Central memory CD4-positive, alpha-beta T cell (primary cell): Measurements from ENCODE around the gene MSH4.
"Not testable (repeated sequence)": the region's sequence is repeated elsewhere in the genome, so short reads cannot be mapped to it uniquely, and the experiment has no call there.

ENCODE experiments used
- DNase-seq: peaks from one replicate; pipeline ENCODE4 v3.0.0; 2022
- total RNA-seq, 3 experiments: gene quantifications; one replicate each; lab custom pipeline; 2026; lab: John Stamatoyannopoulos, UW

The MSH4 gene
- total RNA-seq = 0.58 to 0.78 (median 0.60) reads per million in 3 experiments

DNA sequence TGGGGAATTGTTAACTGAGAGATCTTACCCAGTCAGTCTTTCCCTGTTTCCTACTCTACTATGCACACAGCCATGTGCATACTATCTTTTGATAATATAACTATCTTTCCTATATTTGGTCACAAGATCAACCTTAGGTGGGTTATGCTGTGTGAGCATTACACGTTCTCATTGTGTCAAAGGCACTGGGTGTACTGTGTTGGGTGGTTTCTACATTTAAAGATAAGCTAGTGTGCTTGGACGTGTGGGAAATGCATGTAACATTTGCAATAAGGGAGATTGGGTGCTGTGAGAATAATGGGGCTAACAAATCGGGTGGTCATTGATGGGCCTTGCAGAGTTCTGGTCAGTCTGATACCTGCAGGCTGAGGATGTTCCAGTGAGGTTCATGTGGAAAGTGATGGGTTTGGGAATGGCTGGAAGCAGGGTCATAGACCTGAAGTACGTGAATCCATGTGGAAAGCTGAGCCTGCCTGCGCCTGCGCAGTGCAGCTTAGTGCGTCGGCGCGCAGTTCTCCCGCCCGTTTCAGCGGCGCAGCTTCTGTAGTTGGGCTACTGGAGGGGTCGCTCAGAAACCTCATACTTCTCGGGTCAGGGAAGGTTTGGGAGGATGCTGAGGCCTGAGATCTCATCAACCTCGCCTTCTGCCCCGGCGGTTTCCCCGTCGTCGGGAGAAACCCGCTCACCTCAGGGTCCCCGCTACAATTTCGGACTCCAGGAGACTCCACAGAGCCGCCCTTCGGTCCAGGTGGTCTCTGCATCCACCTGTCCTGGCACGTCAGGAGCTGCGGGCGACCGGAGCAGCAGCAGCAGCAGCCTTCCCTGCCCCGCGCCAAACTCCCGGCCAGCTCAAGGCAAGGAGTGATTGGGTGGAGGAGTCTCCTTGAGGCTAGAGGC lies at the start of gene MSH4:
Gene MSH4, plus strand, starts transcription at position 507 of the 897 bp plus-strand sequence. Its CDS starts 104 bp downstream, at position 611.
- no peak for DNase-seq

DNA sequence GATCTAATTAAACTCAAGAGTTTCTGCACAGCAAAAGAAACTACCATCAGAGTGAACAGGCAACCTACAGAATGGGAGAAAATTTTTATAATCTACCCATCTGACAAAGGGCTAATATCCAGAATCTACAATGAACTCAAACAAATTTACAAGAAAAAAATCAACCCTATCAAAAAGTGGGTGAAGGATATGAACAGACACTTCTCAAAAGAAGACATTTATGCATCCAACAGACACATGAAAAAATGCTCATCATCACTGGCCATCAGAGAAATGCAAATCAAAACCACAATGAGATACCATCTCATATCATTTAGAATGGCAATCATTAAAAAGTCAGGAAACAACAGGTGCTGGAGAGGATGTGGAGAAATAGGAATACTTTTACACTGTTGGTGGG lies 39.5 kb upstream of the MSH4 start:
- DNase-seq = not testable (repeated sequence)

DNA sequence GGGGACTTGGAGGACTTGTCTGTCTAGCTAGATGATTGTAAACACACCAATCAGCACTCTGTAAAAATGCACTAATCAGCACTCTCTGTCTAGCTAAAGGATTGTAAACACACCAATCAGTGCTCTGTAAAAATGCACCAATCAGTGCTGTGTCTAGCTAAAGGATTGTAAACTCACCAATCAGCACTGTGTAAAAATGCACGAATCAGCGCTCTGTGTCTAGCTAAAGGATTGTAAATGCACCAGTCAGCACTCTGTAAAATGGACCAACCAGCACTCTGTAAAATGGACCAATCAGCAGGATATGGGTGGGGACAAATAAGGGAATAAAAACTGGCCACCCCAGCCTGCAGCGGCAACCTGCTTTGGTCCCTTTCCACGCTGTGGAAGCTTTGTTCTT lies 38.1 kb upstream of the MSH4 start:
- DNase-seq = not testable (repeated sequence)

DNA sequence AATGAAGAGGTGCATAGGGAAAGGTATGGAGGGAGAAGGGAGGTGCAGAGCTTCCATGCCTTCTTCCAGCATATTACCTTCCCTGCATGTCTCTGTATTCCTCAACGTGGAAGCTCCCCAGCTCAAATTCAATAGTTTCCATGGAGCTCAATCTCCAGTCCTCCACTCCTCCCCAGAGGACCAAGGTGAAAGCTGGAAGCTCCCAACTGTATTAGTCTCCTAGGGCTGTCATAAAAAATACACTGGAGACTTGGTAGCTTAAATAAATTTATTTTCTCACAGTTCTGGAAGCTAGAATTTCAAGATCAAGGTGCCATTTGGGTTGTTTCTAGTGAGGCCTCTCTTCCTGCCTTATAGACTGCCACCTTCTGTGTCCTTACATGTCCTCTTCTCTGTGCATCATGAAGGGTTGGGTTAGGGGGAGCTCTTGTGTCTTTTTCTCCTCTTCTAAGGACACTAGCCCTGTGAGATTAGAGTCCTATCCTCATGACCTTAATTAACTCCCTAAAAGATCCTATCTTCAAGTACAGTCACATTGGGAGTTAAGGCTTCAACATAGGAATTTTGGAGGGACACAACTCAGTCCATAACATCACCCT lies 32.5 kb upstream of the MSH4 start:
- DNase-seq = no peak

DNA sequence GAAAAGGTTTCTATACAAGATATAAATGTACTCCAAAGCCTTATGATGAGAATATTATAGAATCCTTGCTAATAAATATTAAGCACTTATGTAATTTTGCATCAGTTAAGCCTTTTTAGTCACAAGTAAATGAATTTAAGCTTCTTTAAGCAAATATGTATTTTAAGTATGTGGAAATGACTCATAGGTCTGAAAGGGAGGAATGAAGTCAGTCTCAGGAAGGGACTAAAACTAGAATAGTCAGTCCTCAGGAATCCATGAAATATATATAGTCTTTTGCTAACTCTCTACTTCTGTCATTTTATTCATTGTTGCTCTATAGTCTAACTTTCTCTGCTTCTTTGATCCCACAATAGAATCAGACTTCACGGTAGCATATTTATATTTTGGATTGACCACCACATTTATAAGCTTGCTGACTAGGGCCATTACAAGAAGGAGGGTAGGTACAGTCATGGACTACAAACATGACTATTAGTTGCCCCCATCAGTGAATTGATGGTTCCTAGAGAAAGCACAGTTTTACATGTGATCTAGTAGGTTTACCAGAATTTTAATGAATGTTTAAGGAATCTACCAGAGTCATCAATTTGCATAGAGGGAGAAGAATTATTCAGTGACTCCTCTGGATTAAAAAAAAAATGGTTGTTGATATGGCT lies 30.9 kb upstream of the MSH4 start:
- no peak for DNase-seq

DNA sequence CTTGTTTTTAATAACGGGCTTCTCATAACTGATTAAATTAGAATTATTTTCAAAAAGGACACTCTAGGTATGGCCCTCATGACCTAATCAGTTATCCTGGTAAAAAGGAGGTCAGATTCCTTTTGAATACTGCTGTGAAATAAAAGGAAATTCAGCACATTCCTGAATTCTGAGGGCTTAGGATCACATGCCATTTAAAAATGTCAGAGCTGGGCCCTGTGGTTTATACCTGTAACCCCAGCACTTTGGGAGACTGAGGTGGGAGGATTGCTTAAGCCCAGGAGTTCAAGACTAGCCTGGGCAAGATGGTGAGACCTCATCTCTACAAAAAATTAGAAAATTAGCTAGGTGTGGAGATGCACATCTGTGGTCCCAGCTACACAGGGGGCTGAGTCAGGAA lies 28.7 kb upstream of the MSH4 start:
- no peak for DNase-seq

DNA sequence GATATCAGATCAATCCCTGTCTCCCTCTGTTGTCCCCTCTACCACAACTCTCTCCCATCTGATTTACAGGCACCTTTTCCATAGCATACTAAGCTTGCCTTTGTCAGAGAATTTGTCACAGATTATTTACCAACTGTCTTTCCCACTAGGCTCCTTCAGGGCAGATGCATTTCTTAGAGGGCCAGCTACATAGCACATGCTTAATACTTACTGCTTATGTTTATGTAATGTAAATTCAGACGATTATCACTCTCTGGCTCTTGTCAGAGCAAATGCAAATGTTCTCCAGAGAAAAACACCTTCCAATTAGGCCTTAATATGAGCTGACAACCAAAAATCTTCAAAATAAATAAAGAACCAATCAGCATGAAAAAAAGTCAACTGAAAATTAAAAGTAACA lies 25.9 kb upstream of the MSH4 start:
- no peak for DNase-seq

DNA sequence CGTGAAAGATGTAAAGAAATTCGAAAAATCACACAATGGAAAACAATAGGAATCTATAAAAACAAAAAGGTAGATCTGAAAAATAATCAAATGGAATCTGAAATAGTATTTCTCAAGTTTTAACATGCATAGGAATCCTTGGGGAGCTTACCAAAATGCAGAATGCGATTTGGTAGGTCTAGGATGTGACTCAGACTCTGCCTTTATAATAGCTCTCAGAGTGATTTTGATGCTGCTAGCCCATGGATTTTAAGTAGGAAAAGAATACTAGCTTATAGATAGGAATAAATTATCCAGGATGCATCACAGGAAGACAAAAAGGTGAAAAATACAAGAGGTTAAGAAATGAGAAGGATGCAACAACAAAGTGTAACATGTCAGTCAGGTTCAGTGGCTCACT lies 24.7 kb upstream of the MSH4 start:
- DNase-seq = no peak

DNA sequence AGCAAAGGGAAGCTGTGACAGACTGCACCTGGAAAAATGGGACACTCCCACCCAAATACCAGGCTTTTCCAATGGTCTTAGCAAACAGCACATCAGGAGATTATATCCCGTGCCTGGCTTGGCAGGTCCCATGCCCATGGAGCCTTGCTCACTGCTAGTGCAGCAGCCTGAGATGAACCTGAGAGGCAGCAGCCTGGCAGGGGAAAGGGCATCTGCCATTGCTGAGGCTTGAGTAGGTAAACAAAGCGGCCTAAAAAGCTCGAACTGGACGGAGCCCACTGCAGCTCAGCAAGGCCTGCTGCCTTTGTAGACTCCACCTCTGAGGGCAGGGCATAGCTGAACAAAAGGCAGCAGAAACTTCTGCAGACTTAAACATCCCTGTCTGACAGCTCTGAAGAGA lies 18.9 kb upstream of the MSH4 start:
- DNase-seq = not testable (repeated sequence)

DNA sequence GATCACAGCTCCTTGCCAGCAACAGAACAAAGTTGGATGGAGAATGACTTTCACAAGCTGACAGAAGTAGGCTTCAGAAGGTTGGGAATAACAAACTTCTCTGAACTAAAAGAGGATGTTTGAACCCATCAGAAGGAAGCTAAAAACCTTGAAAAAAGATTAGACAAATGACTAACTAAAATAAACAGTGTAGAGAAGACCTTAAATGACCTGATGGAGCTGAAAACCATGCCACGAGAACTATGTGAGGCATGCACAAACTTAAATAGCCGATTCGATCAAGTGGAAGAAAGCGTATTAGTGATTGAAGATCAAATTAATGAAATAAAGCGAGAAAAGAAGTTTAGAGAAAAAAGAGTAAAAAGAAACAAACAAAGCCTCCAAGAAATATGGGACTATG lies 18.0 kb upstream of the MSH4 start:
- DNase-seq = not testable (repeated sequence)

DNA sequence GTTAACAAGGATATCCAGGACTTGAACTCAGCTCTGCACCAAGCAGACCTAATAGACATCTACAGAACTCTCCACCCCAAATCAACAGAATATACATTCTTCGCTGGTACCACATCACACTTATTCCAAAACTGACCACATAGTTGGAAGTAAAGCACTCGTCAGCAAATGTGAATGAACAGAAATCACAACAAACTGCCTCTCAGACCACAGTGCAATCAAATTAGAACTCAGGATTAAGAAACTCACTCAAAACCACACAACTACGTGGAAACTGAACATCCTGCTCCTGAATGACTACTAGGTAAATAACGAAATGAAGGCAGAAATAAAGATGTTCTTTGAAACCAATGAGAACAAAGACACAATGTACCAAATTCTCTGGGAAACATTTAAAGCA lies 16.5 kb upstream of the MSH4 start:
- DNase-seq = not testable (repeated sequence)

DNA sequence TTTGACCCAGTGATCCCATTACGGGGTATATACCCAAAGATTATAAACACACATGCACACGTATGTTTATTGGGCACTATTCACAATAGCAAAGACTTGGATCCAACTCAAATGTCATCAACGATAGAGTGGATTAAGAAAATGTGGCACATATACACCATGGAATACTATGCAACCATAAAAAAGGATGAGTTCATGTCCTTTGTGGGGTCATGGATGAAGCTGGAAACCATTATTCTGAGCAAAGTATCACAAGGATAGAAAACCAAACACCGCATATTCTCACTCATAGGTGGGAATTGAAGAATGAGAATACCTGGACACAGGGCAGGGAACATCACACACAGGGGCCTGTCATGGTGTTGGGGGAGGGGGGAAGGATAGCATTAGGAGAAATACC lies 12.8 kb upstream of the MSH4 start:
- not testable (repeated sequence) for DNase-seq

DNA sequence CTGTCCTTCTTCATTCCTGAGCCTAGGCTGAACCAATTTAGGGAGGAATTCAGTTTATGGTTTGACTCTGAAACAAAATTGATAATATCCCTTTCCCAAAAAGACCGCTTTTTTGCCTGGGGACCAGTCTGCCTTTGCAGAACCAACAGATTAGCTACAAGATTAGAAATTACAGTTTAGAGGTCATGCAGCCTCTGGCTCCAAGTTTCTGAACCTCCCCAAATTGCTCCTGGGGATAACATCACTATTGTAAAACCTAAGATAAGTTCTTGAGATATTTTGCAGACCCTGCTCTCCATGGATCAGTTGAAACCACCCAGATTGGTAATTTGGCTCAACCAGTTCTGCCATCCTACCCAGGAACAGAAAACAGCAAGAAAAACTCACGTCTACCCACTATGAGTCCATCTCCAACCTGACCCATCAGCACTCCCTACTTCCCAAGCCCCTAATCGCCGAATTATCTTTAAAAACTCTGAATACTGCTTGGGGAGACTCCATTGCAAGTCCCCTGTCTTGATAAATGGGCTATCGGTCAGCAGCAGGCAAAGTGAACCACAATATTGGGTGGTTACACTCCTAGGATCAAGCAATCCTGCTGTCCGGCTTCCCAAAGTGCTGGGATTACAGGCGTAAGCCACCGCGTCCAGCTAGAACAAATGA lies 11.2 kb upstream of the MSH4 start:
- DNase-seq = no peak

DNA sequence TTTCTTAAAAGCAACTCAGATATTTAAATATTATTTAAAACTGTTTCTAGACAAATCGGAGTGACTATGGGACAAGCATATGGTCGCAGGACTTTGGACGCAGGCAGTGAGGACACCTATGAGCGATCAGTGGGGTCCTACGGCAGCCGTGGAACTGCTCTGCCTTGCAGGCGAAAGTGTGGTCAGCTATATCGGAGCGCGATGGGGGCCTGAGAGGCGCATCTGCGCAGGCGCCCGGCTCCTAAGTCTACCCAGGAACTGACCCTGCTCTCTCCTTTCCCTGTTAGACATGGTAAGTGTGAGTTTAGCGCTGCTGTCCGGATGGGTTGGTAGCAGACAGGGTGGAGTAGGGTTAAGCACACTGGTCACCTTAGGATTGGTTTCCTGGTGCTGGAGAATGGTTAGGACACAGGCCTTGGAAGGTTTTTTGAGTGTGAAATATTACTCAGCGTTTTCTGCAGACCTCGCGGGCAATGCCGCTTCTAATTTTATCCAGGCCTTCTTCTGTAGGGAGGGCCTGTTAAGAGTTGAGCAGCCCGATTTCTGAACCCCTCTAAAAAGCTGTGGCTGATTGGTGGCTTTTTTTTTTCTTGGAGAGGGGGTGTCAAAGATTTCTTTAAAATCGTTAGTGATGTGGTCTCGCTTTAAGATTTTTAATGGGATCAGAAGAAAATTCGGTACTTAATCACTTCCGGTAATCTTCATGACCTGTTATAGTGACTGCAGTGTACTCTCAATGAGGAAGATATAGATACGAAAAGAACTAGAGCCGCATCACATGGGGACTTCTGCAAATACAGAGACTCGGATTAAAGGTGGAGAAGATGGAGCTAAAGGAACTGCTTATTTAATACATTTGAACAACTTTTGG lies 10.5 kb upstream of the MSH4 start, which contains the start of gene RABGGTB:
Gene RABGGTB, plus strand, starts transcription at position 274 of the 871 bp plus-strand sequence. Its CDS starts 16 bp downstream, at position 290.
- peak; percentile 92 for DNase-seq

DNA sequence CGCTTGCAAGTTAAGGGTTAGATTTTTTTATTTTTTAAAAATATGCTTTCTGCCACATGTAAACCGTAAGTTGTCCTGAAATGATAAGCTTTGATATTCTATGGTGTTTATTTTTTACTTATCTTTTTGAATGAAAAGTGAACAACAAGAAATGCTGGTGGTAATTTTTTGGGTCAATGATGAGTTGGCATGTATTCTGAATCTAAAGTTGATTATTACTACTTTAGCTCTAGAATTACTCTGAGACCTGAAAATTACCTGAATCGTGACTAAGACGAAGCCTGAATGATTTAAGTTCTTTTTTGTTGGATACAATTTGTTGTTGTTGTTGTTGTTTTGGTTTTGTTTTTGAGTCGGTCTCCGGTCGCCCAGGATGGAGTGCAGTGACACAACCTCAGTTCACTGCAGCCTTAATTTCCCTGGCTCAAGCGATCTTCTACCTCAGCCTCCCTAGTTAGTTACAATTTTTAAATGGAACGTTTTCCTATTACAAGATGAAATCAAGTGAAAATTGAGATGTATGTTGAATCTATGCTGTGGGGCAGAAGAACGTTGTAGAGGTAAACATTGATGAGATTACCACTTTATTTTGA lies 9.7 kb upstream of the MSH4 start:
- no peak for DNase-seq

DNA sequence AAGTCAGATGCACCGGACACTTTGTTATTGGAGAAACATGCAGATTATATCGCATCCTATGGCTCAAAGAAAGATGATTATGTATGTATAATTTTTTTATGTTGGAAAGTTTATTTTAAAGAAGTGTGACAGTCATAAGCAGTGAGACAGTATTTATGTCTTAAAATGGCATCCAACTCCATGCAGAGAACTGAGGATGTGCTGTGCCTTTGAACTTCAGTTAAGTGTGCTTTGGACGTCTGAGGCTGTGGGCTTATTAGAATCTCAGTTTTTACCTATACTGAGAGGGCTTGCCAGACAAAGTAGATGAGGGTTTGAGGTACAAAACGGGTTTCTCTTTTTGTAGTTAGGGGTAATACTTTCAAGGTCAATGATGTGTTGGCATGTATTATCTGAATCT lies 9.2 kb upstream of the MSH4 start:
- DNase-seq = no peak

DNA sequence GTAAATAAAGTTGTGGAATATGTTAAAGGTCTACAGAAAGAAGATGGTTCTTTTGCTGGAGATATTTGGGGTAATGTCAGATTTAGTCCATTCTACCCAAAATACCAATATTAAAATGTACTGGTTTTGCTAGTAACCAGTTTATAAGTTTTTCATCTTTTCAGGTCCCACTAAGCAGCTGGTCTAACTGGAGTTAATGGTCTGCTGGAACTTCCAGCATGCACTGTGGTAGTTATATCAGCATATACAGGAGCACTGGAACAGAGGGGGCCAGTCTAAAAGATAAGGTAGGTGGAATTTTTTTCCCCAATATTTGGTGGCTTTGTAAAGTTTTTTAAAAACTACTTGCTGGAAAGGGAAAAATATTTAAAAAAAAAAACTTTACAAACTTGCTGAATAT lies 6.7 kb upstream of the MSH4 start:
- DNase-seq = no peak

DNA sequence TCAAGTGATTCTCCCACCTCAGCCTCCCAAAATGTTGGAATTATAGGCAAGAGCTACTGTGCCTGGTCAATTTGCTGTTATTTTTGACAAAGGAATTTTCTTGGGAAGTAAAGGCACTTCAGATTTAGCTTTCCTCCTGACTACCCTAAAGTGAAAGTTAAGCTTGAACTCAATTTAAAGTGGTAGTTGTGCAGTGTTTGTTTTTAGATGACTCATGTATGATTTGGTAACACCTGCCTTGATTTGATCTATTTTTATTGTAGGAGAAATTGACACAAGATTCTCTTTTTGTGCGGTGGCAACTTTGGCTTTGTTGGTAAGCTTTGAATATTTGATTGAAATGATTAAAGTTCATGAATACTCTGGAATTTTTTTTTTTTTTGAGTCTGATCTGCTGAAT lies 5.7 kb upstream of the MSH4 start:
- no peak for DNase-seq

DNA sequence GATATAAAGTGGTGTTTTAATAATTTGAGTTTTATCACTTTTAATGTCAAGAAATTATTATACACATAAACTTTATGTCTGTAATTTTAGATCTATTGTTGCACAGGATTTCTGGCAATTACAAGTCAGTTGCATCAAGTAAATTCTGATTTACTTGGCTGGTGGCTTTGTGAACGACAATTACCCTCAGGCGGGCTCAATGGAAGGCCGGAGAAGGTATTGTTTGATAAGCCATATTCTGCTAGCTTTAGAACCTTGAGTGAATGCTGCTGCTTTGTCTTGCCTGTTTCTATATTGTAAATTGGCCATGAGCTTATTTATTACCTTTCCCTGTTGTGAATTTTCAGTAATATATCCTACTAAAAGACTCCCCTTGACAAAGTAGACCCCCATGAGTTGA lies 4.6 kb upstream of the MSH4 start:
- DNase-seq = no peak

DNA sequence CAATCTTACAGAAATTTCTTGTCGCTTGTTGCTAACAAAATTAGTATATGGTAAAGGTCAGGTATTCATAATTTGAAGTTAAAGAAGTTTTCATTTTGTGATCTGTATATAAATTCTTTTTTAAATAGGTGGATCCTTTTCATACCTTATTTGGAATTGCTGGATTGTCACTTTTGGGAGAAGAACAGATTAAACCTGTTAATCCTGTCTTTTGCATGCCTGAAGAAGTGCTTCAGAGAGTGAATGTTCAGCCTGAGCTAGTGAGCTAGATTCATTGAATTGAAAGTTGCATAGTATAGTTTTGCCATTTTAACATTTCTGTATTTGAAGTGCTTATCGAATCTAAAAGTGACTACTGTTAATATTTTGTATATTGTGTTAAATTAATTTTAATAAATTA lies 2.3 kb upstream of the MSH4 start:
- no peak for DNase-seq

DNA sequence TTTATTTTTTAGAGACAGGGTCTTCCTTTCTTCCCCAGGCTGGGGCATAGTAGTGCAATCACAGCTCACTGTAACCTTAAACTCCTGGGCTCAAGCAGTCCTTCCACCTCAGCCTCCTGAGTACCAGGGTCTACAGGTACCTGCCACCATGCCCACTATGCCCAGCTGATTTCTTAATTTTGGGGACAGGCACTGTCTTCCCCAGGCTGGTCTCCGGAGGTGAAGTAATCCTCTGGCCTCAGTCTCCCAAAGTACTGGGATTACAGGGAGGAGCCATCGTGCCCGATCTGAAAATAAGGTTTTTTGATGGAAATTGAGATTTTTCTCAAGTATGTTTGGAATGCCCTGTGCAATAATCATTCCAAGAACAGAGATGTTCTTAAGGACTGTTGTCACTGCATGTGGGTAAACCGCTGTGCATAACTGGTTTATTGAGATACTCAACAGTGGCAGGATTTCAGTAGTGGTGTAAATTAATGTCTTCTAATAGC lies 934 bp upstream of the MSH4 start:
- no peak for DNase-seq

DNA sequence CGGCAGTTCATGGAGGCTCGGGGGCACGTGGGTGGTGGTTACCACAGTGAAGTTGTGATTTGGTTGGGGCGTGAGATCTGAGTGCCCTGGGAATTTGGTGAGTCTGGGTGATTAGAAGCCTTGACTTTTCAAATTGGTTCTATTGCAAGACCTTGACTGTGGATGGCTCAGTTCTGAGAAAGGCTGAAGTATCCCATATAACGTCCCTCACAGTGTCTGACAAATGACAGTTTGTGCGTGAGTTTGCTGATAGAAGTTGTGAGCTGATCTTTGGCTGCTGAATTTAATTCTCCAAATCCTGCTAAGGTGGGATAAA lies 549 bp downstream of the MSH4 start:
- no peak for DNase-seq
